ENCODE measurements around the gene KDM4B. TPM values are rescaled to one million over a fixed set of nuclear protein-coding genes. Genes with fewer than 3 reads are reported as not detected.

The KDM4B gene
- polyA plus RNA-seq, 1 of the 3 experiments (the other 2 are of a cell fraction): 12.2 TPM

GRCh38 chr19:5188548-5189317, 219.8 kb downstream of the KDM4B start:
- no peak overlapping the region for H3K4me2 ChIP-seq
- H3K9me2 ChIP-seq: no peaks in the 10 kb centered on the region
- CTCF ChIA-PET: interaction anchor here (1.1 kb wide), 1 partner anchor 140 kb away, joined by 3 read pairs; no protein-coding TSS in a partner anchor
- 0 out of 2 replicates have a peak overlapping the region, but pooled peaks have one; percentile 9 for H2AFZ ChIP-seq (ENCODE audit: low read depth)
- POLR2A ChIA-PET: interaction anchor here (0.9 kb wide), 1 partner anchor 9 kb away, joined by 3 read pairs; no protein-coding TSS in a partner anchor
- WGBS (ENCODE audit: low lambda C conversion rate): 67% methylated on average over 19 of the region's 19 CpGs
- no peaks in the 10 kb centered on the region for H3K36me3 ChIP-seq (replicated peaks in 1 of 2; ENCODE audit: control insufficient read depth in 1 of 2, insufficient read depth in 2 of 2, low read length in 1 of 2)
- peaks cover 0 to 10% of the 10 kb centered on the region in 2 experiments; a peak in 1 of 4 replicates for H3K4me1 ChIP-seq (ENCODE audit: control insufficient read depth in 1 of 2, insufficient read depth in 2 of 2, low read depth in 1 of 2, low read length in 1 of 2)
- no peaks in the 10 kb centered on the region for H3K27me3 ChIP-seq (ENCODE audit: insufficient read depth)
- no peak for DNase-seq
- no peaks in the 10 kb centered on the region for H4K20me1 ChIP-seq (ENCODE audit: insufficient read depth)
- no peaks in the 10 kb centered on the region for H3K79me2 ChIP-seq (ENCODE audit: insufficient read depth)
- H3F3A ChIP-seq (replicated peaks; ENCODE audit: insufficient read depth): no peaks in the 10 kb centered on the region
- no peak overlapping the region for H3K27ac ChIP-seq (ENCODE audit: low read depth in 2 of 2, low read length in 1 of 2)
- H3K9me3 ChIP-seq: no peaks in the 10 kb centered on the region
- H3K4me3 ChIP-seq (ENCODE audit: low read depth in 2 of 2, low read length in 1 of 2): no peak overlapping the region
- TF ChIP-seq EP300 (IDR thresholded peaks at IDR 0.05; ENCODE audit: borderline replicate concordance in 1 of 2, low read depth in 1 of 2, low read length in 1 of 2) (no peak), SIN3A (IDR thresholded peaks at IDR 0.05; ENCODE audit: borderline replicate concordance, low read depth, low read length) (no peak), RXRA (IDR thresholded peaks at IDR 0.05; ENCODE audit: borderline replicate concordance, low read depth) (no peak), PBX3 (IDR thresholded peaks at IDR 0.05) (no peak), GABPA (IDR thresholded peaks at IDR 0.05; ENCODE audit: low read depth) (no peak), GATA2 (CRISPR knock-in tag; IDR thresholded peaks at IDR 0.05) (no peak; the same call in 1 of the 2 replicates), RCOR1 (IDR thresholded peaks at IDR 0.05; ENCODE audit: low read length) (no peak), RFX5 (IDR thresholded peaks at IDR 0.05; ENCODE audit: low read length) (no peak)
- no peak overlapping the region for H3K9ac ChIP-seq

GRCh38 chr19:5189318-5189607, 220.3 kb downstream of the KDM4B start:
- DNase-seq: no peak
- H3K9me3 ChIP-seq: no peaks in the 10 kb centered on the region
- no peak overlapping the region for H3K9ac ChIP-seq
- no peak overlapping the region for H3K27ac ChIP-seq (ENCODE audit: low read depth in 2 of 2, low read length in 1 of 2)
- H3K4me2 ChIP-seq: no peak overlapping the region
- H3K4me3 ChIP-seq (ENCODE audit: low read depth in 2 of 2, low read length in 1 of 2): no peak overlapping the region
- CTCF ChIA-PET: interaction anchor here (1.1 kb wide), 1 partner anchor 141 kb away, joined by 3 read pairs; no protein-coding TSS in a partner anchor
- H2AFZ ChIP-seq (ENCODE audit: low read depth): 0 out of 2 replicates have a peak overlapping the region, but pooled peaks have one; percentile 9
- POLR2A ChIA-PET: interaction anchor here (0.9 kb wide), 1 partner anchor 9 kb away, joined by 3 read pairs; no protein-coding TSS in a partner anchor
- no peaks in the 10 kb centered on the region for H3K27me3 ChIP-seq (ENCODE audit: insufficient read depth)
- peaks cover 0 to 10% of the 10 kb centered on the region in 2 experiments; a peak in 1 of 4 replicates for H3K4me1 ChIP-seq (ENCODE audit: control insufficient read depth in 1 of 2, insufficient read depth in 2 of 2, low read depth in 1 of 2, low read length in 1 of 2)
- no peaks in the 10 kb centered on the region for H3K9me2 ChIP-seq
- no peaks in the 10 kb centered on the region for H3K36me3 ChIP-seq (replicated peaks in 1 of 2; ENCODE audit: control insufficient read depth in 1 of 2, insufficient read depth in 2 of 2, low read length in 1 of 2)
- 45% methylated on average over 6 of the region's 6 CpGs for WGBS (ENCODE audit: low lambda C conversion rate)
- H3F3A ChIP-seq (replicated peaks; ENCODE audit: insufficient read depth): no peaks in the 10 kb centered on the region
- H3K79me2 ChIP-seq (ENCODE audit: insufficient read depth): no peaks in the 10 kb centered on the region
- no peaks in the 10 kb centered on the region for H4K20me1 ChIP-seq (ENCODE audit: insufficient read depth)
- TF ChIP-seq RCOR1 (IDR thresholded peaks at IDR 0.05; ENCODE audit: low read length) (no peak), EP300 (IDR thresholded peaks at IDR 0.05; ENCODE audit: borderline replicate concordance in 1 of 2, low read depth in 1 of 2, low read length in 1 of 2) (no peak), FOXM1 (IDR thresholded peaks at IDR 0.05; ENCODE audit: low read depth) (no peak), USF2 (IDR thresholded peaks at IDR 0.05; ENCODE audit: borderline replicate concordance, low read depth, low read length) (no peak), FOXJ3 (CRISPR knock-in tag; IDR thresholded peaks at IDR 0.05) (no peak), POLR2AphosphoS5 (IDR thresholded peaks at IDR 0.05; ENCODE audit: low read depth, low read length) (no peak), ELF1 (IDR thresholded peaks at IDR 0.05) (no peak), MAX (IDR thresholded peaks at IDR 0.05; ENCODE audit: low read depth) (no peak), SIN3A (IDR thresholded peaks at IDR 0.05; ENCODE audit: borderline replicate concordance, low read depth, low read length) (no peak), USF1 (IDR thresholded peaks at IDR 0.05; ENCODE audit: borderline replicate concordance, low read depth) (no peak), MEF2A (IDR thresholded peaks at IDR 0.05; ENCODE audit: borderline replicate concordance, low read depth) (no peak), YY1 (IDR thresholded peaks at IDR 0.05; ENCODE audit: low read depth) (no peak)
